Posterior cingulate gyrus (tissue), 11 donors: ENCODE data around the gene CDKL1.

Experiments used
- DNase-seq, 10 donors: peaks; one replicate each; pipeline versions ENCODE4 v3.0.0 to v3.0.0-alpha.2; 2020 to 2021; ENCODE audit warnings: mixed read lengths in 3 of 10
- intact Hi-C: fragments of 100-400 bp; cut with DNase I; formaldehyde crosslinking; loops from one replicate; pipeline ENCODE4 v1.15.1; 2023

Gene CDKL1

DNA sequence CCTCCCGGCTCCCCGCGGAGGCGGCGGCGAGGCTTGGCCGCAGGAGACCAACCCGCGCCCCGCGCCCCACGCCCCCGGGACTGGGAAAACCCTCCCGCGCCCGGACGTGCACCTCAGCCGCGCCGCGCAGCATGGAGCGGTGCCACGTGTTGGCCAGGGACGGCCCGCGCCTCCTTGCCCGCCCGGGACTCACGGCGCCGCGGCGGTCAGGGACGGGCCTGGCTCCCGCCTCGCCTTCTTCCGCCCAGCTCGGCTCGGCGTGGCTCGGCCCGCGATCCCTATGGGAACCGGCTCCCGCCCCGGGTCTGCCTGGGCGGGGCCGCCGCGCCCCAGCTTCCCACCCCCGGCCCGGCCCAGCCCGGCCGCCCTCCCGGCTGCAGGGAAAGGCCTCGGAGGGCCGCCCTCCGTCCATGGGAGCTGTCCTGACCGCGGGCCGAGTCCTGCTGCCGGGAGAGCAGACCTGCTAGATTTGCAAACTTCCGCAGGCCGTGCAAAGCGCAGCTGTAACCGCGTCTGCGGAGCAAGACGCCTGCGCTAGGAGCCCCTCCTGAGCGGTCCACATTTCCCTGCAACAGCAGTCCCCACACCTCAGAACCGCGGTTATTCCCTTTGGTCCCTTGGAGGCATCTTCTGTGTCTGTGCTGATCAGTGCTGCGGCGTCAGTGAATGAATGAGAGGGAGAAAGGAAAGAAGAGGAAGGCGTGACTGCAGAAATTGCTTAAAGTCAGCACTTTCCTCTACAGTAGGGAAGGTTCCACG lies at the start of gene CDKL1:
Gene CDKL1 (minus strand): TSS at position 251 of the 759 bp plus-strand sequence. CDS start 1,013 bp downstream, outside the sequence.
- intact Hi-C loops, result loop anchor here (5.0 kb wide), 1 partner anchor 135 kb away; the partner anchor contains the start of gene MAP4K5
- peak in 9 of 10 donors; percentile 31 to 90 (median 45) for DNase-seq

GRCh38 chr14:50434528-50434927 lies 37.8 kb upstream of the CDKL1 start:
- DNase-seq, result no peak
- intact Hi-C loops, result no loop called here

GRCh38 chr14:50432131-50432530 lies 35.5 kb upstream of the CDKL1 start:
- intact Hi-C loops, result no loop called here
- DNase-seq, result no peak

DNA sequence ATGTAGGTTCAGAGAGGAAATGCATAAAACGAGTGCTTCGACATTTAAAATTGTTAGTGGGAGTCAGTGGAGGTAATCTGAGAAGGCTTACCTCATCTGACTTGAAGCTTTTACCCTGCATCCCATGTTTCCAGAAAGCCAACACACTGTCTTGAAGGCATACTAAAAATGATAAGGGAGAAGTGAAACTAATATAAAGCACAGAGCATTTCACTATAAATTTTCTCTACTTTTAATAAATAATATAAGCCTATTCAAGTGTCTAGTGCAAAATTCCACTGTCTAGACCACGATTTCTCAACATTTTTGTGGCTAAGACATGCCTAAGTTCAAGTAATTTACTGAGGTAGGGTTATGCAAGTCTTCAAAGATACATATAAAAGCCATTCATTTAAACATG lies 29.1 kb upstream of the CDKL1 start:
- no peak for DNase-seq
- intact Hi-C loops, result no loop called here

DNA sequence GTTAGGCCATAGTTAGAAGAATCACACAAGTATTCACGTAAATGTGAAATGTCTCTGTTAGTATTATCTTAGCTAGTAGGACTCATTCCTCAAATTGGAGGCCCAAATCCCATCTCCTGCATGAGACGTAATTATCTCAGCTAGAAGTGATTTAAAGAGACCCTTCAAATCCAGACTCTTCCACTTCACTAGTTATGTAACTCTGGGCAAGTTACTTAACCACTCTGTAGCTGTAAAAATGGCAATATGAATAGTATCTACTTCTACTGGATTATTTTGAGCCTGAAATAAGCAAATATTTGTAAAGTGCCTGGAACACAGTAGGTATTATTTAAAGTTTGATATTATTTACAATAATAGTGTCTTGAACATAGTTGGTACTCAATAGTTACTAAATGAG lies 28.4 kb upstream of the CDKL1 start:
- DNase-seq, result no peak
- intact Hi-C loops, result no loop called here

- no peak for DNase-seq
- intact Hi-C loops, result no loop called here
Measured at GRCh38 chr14:50423529-50423928, 26.8 kb upstream of the CDKL1 start.

DNA sequence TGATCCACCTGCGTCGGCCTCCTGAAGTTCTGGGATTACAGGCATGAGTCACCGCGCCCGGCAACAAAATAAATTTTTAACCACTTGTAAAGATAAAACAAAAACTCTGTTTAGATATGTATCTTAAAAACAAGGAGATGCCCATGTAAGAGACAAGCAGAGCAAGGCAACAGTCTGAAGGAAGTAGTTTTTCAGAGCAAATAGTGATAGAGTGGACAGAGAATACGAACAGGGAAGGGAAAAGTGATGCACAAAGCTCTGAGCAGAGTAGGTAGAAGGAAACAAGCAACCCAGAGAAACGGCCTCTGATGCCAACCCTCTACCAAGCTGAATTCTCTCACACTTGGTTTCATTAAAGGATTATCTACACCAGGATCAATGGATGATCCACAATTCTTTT lies 24.8 kb upstream of the CDKL1 start:
- intact Hi-C loops, result no loop called here
- no peak for DNase-seq

- DNase-seq, result no peak
- intact Hi-C loops, result no loop called here
Measured at GRCh38 chr14:50417853-50418252, 21.2 kb upstream of the CDKL1 start.

DNA sequence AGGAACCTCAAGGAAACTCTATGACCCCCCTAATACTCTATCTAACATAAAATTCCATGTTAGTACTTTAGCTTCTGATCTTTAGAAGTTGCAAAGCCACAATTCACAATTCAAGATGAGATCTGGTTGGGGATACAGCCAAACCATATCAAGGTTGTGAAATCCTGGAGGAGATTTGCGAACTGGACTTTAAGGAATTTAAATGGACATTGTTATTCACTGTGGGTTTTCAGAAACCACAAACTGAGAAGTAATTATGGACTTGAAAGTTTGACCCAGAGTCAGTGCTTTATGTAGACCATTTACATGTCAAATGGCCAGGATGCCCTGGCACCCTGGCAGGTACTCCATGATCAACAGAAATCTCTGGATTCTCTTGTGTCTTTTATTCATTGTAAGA lies 14.2 kb upstream of the CDKL1 start:
- intact Hi-C loops, result no loop called here
- no peak for DNase-seq

DNA sequence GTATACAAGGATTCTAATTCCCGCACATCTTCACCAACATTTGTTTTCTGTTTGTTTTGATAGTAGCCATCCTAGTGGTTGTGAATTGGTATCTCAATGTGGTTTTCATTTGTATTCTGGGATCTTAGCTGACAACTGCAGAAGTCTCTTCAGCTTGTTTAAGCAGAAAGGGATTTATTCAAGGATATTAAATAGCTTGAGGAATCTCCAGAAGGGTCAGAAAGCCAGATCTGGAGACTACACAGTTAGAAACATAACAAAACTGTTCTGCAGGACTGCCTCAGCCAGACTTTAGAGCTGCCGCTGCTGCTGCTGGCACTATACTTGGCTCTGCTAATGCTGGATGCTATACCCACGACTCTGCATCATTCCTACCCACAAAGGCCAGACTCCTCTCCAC lies 13.4 kb upstream of the CDKL1 start:
- intact Hi-C loops, result no loop called here

DNA sequence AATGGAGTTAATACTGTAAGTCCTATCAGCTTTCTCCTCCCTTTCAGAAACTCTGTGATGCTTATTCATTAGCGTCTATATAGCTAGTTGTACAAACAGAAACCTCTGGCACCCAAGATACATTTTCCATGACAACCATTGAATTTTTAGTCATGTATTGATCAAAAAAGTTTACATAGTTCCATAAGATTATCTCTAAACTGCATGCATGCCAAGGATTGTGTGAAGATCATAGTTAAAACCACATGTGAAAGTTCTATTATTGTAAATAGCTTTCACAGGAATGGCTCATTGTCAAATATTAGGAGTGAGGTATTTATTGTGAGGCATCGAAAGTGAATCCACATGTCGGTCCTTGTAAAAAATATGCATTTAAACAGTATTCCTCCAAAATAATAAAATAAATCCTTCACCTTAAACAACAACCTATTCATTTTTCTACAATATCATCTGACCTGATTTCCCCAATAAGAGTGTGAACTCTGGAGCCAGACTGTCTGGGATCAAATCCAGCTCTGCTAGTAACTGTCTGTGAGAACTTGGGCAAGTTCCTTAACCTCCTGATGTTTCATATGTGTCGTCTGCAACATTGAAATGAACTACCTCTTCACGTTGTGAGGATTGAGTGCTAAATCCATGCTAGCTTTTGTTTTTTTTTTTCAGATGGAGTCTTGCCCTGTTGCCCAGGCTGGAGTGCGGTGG lies 10.6 kb upstream of the CDKL1 start:
- DNase-seq, result no peak

More for the DNA sequence above, 13.4 kb upstream of the CDKL1 start:
- DNase-seq, result no peak

GRCh38 chr14:50403419-50403818 lies 6.7 kb upstream of the CDKL1 start:
- DNase-seq, result no peak
- intact Hi-C loops, result no loop called here

More for the DNA sequence above, 10.6 kb upstream of the CDKL1 start:
- intact Hi-C loops, result no loop called here

DNA sequence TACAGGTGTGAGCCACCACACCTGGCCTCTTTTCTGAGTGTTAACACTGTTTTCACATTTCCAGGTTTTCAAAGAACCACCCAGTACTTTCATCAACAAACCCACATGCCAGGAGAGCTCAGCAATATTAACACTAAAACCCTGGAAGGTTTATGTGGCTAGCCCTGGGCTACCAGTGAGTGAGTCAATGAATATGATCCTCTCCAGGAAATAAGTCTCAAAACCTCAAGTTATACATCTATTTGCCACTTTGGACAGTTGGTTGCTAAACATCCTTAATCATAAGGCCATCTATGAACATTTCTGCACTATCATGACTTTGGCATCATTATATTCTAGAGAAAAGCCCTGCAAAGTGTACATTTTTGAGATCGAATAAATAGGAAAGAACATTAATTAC lies 6.3 kb upstream of the CDKL1 start:
- intact Hi-C loops, result no loop called here
- no peak for DNase-seq

- intact Hi-C loops, result no loop called here
Measured at GRCh38 chr14:50400461-50400860, 3.8 kb upstream of the CDKL1 start.

DNA sequence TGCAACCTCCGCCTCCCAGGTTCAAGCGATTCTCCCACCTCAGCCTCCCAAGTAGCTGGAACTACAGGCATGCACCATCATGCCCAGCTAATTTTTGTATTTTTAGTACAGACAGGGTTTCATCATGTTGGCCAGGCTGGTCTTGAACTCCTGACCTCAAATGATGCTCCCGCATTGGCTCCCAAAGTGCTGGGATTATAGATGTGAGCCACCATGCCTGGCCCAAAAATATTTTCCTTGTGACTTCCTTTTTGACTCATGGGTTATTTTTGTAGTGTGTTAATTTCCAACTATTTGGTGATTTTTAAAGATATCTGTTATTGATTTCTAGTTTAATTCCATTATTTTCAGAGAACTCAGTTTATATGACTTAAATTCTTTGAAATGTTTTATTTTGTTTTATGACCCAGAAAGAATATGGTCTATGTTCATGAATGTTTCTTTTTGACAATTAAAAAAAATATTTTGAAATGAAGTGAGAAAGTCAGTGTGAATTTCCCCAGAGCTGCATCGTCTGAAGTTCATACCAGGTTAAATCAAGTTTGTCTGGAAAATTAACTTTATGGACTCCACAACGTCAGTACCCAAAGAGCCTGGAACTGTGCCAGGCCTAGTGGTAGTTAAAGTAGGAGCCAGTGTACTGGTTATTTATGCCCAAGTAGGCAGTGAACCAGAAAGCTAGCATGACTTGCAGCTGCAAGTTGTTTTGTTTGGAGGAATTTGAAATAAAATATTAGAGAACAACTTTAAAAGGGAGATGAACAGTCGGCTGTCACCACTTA lies 2.8 kb upstream of the CDKL1 start:
- no peak for DNase-seq
- intact Hi-C loops, result loop anchor here (5.0 kb wide), 1 partner anchor 133 kb away; the partner anchor contains the start of gene MAP4K5

More at GRCh38 chr14:50400461-50400860, 3.8 kb upstream of the CDKL1 start:
- no peak for DNase-seq

- DNase-seq, result no peak
- intact Hi-C loops, result loop anchor here (5.0 kb wide), 1 partner anchor 134 kb away; the partner anchor contains the start of gene MAP4K5
Measured at GRCh38 chr14:50398189-50398580, 1.5 kb upstream of the CDKL1 start.

DNA sequence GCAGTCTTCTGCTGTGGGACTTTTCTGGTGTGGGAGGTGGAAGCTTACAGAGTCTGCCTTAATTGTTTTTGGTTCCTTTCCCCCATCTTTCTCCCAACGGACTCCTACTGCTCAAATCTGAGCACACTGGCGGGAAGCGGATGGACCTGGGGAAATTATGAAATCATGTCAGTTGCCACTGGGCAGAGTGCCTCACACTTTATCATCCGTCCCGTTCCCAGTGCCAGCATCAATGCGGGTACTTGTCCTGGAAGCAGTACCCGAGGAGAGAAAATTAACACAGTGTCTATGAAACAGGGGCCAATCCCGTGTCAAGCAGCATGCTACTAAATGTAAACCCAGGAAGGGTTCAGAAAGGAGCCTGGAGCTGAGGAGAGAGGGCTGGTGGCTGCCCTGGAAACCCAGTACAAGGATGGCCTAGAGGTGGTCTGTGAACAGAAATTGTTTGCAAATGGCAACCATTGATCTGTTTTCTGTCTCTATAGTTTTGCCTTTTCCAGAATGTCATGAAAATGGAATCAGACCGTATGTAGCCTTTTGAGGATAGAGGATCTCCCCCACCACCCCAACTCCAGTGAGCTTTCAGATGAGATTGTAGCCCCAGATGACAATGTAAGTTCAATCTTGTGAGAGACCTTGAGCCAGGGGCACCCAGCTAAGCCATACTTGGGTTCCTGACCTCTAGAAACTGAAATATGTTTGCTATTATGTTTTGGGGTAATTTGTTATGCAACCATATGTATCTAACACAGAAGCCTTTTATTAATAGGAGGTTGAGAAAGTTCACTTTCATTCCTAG lies 908 bp upstream of the CDKL1 start:
- intact Hi-C loops, result loop anchor here (5.0 kb wide), 1 partner anchor 135 kb away; the partner anchor contains the start of gene MAP4K5
- peak in 3 of 10 donors; percentile 17 to 87 (median 24) for DNase-seq

GRCh38 chr14:50395448-50395847 lies 1.2 kb downstream of the CDKL1 start:
- DNase-seq, result peak in 3 of 10 donors; percentile 17 to 85 (median 31)

DNA sequence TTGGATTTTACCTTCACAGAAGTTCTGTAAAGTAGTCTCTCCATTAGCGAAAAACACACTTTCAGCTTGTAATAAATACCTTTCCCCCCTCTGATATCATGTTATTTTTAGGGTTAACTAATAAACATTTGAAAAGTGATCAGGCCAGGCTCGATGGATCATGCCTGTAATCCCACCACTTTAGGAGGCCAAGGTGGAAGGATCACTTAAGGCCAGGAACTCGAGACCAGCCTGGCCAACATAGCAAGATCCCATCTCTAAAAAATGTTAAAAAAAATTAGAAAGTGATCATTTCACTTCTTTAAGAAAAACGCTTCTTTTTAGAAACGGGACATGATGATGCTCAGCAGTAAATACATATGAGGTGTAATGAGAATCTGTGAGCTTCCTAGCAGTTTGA lies 2.0 kb downstream of the CDKL1 start:
- no peak for DNase-seq
- intact Hi-C loops, result loop anchor here (5.0 kb wide), 1 partner anchor 138 kb away; the partner anchor contains the start of gene MAP4K5

More at GRCh38 chr14:50395448-50395847, 1.2 kb downstream of the CDKL1 start:
- intact Hi-C loops, result loop anchor here (5.0 kb wide), 1 partner anchor 137 kb away; the partner anchor contains the start of gene MAP4K5
